Transverse colon (tissue), 4 donors: Measurements from ENCODE around the gene ZFAND4.

Experiments used
- POLR2AphosphoS5 ChIP-seq, 3 donors: sonication (generic); formaldehyde crosslinking; IDR thresholded peaks; one replicate each; pipeline ENCODE4 v1.6.1; 2016; ENCODE audit warnings: antibody characterized with exemption in 3 of 3
- TF ChIP-seq, protein P1 (sequence below), 5 experiments: fragments of 200-600 bp in 3 of 5; fragments of 450-650 bp in 2 of 5; sonication (generic) in 3 of 5; IDR thresholded peaks; 1 replicate in 2 of 5; 2 replicates in 3 of 5; pipeline ENCODE4 v1.5.1; 2016 to 2017; ENCODE audit warnings: antibody characterized with exemption in 5 of 5, inconsistent platforms in 3 of 5, mild to moderate bottlenecking in 2 of 5, moderate library complexity in 1 of 5

DNA sequence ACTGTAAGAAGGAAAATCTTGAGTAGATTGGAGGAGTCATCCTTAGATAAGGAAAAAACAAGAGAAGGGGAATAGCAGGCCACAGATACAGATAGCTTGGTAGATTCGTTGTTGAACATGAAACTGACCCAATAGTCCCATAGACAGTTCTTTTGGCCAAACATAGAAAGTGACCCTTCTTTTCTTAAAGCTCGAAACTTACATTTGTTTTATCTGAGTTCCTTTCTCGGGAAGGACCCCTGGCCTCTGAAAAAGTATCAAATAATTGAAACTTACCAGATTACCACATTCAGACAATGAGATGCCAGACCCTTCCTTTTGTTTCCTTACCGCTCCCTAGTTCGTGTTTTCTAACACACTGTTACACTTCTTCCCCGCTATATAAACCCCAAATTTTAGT lies 72.9 kb downstream of the ZFAND4 start:
- TF ChIP-seq, protein P1, sequence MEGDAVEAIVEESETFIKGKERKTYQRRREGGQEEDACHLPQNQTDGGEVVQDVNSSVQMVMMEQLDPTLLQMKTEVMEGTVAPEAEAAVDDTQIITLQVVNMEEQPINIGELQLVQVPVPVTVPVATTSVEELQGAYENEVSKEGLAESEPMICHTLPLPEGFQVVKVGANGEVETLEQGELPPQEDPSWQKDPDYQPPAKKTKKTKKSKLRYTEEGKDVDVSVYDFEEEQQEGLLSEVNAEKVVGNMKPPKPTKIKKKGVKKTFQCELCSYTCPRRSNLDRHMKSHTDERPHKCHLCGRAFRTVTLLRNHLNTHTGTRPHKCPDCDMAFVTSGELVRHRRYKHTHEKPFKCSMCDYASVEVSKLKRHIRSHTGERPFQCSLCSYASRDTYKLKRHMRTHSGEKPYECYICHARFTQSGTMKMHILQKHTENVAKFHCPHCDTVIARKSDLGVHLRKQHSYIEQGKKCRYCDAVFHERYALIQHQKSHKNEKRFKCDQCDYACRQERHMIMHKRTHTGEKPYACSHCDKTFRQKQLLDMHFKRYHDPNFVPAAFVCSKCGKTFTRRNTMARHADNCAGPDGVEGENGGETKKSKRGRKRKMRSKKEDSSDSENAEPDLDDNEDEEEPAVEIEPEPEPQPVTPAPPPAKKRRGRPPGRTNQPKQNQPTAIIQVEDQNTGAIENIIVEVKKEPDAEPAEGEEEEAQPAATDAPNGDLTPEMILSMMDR (IDR thresholded peaks at IDR 0.05), result no peak
- TF ChIP-seq POLR2AphosphoS5 (IDR thresholded peaks at IDR 0.05), result no peak
